GM12875 (cell line): Measurements from ENCODE around the gene VSIG10L2.

Experiments used
- H3K4me3 ChIP-seq: one replicate; pipeline ENCODE4 v1.5.1; 2011; ENCODE audit warnings: low read depth, low read length, control low read depth
- TF ChIP-seq, protein P1 (sequence below): IDR thresholded peaks from 2 replicates; pipeline ENCODE4 v1.5.1; 2011; ENCODE audit warnings: low read depth, mild to moderate bottlenecking, control low read depth, inconsistent platforms, low read length, moderate library complexity, borderline replicate concordance; ENCODE audit not compliant: insufficient read depth

Gene VSIG10L2

DNA sequence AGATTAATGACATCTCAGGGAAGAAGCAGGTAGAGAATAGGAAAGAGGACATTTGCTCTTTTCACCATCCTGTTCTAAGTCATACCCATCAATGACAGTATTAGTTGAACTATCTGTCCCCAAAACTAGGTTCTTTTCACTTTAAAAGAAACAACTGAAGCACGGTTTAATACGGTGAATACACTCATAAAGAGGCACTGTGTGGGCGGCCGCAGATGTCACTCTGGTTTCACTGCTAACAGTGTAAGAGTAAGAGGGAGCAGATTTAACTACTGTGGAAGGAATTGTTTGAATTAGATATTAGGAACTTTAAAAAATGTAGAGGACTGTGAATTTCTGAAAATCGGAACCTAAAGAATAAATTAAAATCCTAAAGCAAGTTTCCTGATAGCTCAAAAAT, 49.5 kb downstream of the VSIG10L2 start:
- no peak overlapping the region for H3K4me3 ChIP-seq
- TF ChIP-seq, protein P1, sequence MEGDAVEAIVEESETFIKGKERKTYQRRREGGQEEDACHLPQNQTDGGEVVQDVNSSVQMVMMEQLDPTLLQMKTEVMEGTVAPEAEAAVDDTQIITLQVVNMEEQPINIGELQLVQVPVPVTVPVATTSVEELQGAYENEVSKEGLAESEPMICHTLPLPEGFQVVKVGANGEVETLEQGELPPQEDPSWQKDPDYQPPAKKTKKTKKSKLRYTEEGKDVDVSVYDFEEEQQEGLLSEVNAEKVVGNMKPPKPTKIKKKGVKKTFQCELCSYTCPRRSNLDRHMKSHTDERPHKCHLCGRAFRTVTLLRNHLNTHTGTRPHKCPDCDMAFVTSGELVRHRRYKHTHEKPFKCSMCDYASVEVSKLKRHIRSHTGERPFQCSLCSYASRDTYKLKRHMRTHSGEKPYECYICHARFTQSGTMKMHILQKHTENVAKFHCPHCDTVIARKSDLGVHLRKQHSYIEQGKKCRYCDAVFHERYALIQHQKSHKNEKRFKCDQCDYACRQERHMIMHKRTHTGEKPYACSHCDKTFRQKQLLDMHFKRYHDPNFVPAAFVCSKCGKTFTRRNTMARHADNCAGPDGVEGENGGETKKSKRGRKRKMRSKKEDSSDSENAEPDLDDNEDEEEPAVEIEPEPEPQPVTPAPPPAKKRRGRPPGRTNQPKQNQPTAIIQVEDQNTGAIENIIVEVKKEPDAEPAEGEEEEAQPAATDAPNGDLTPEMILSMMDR, result no peak

DNA sequence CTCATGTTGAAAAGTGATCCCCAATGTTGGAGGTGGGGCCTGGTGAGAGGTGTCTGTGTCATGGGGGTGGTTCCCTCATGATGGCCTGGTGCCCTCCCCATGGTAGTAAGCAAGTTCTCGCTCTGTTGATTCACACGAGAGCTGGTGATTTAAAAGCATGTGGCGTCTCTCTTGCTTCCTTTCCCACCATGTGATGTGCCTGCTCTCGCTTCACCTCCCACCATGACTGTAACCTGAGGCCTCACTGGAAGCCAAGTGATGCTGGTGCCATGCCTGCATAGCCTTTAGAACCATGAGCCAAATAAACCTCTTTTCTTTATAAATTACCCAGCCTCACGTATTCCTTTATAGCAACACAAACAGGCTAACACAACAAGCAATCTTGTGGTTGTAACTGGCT, 52.4 kb downstream of the VSIG10L2 start:
- no peak overlapping the region for H3K4me3 ChIP-seq
- TF ChIP-seq, protein P1, result no peak

DNA sequence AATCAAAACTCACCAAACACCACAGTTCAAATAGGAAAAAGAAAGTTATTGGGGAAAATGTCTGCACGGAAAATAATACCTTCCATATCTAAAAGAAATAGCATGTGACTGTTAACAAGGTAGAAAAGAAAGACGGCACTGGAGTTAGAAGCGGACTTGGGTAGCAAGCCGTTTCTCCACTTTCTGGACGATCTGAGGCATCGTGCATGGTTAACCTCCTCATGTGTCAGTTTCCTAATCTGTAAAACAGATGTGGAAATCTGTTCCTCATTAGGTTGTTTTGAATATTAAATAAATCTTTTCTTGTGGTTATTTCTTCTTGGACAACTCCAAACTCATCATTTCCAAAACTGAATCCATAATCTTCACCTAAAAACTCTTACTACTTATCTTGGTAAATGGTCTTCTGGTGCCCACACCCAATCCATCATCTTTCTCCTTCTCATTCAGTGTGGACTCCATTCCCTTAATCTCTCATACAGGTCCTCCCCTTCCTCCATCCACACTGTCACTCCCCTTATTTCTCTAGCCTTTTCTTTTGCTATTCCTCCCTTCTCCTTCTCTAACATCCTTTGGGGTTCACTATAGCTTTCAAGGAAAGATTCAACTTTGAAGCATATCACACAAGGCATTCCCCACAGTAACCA, 53.5 kb downstream of the VSIG10L2 start:
- H3K4me3 ChIP-seq, result no peak overlapping the region
- TF ChIP-seq, protein P1, result no peak

DNA sequence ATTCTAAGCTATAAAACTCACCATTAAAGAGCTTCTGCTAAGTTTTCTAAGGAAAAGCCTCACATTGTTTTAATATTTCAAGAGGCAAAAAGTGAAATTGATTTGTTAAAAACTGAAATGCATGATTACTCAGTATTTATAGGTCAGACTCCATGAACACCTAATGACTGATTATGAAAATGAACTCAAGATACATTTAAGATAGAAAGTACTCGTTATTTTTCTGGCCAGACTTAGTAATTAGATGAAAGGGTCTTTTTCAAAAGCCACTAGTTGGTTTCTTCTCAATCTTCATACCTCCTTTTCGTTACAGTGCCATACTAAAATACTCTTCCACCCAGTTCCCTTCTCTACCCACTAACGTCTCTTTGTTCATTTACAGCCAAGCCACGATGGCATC, 56.3 kb downstream of the VSIG10L2 start:
- TF ChIP-seq, protein P1, result no peak
- H3K4me3 ChIP-seq, result no peak overlapping the region
